Tibial nerve (tissue), 3 donors: ENCODE data around the gene LRRC59.

Experiments
- CTCF ChIP-seq, 5 experiments: fragments of 200-600 bp in 3 of 5; fragments of 450-650 bp in 2 of 5; sonication (generic) in 3 of 5; IDR thresholded peaks; one replicate each; pipeline ENCODE4 v1.5.1; 2016 to 2019; ENCODE audit warnings: antibody characterized with exemption in 5 of 5, mild to moderate bottlenecking in 3 of 5, moderate library complexity in 2 of 5
- POLR2A ChIP-seq, 2 donors: fragments of 450-650 bp; IDR thresholded peaks; one replicate each; pipeline ENCODE4 v1.6.1; 2017; ENCODE audit warnings: antibody characterized with exemption in 2 of 2, mild to moderate bottlenecking in 2 of 2, moderate library complexity in 2 of 2

DNA sequence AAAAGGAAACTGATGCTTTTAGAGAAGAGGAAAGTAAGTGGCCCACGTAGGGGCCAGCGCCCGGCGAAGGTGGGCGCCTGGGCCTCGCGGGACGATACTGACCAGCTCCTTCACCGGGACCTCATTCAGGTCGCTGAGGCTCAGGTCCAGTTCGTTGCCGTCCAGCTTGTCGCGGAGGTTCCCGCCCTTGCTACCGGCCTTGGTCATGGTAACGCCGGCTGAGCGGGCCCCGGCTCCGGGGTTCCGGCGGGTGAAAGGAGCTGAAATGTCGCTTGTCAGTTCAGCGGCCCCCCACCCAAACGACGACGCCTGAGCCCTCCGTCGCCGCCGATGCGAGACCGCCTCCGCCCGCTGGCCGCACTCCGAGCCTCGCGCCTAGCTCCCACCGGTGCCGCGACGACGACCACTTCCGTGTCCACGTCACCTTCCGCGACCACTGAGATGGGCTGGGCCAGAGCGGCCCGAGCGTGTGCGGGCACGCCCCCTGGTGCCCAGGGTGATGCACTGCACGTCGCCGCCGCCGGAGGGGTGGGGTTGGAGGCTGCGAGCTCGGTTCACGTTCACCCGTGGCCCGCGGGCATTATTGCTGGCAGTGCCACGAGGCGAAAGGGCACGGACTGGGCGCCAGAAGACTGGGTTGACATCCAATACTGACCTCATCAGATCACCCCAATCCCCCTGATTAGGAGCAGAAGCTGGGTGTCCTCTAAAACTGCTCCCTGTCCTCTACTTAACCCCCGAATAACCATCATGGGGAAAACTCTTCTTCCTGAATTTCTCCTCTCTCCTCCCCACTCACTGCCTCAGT is at the start of gene LRRC59:
- TF ChIP-seq CTCF (IDR thresholded peaks at IDR 0.05) (peak; percentile 95 to 100 (median 97)), POLR2A (IDR thresholded peaks at IDR 0.05) (peak; percentile 31 to 51)
